ENCODE results near the gene ST6GALNAC5.

DNA sequence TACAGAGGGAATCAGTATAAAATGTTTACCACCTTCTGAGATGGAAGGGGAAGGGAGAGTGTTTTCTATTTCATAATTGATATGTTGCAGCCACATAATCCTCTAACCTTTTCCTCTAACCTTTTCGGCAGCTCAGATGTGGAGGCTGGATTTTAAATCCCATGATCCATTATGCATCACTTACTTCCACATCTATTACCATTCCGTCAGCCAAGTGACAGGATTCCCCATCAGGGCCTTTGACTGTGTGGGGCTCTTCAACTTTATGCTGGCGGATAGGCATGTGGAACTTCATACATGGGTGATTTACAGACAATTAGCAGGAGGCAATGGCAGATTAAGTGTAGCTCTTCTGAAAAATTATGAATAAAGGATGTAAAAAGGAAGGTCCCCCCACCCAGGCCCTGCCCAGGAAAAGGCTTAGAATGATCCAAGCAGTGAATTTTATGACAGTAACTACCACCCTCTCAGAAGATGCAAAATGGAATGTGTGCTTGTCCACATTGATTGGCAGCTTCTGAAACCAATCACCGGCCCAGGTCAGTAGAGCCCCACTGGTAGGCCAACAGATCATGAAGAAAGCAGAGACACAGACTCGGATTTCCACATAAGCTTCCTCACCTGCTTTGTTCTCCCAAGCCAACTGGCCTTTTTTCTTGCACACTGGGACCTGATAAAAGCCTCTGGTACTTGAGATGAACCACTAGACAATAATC is 147.0 kb downstream of the ST6GALNAC5 start:
- no peak for TF ChIP-seq RAD21 (IDR thresholded peaks at IDR 0.05; ENCODE audit: low read depth)
- TF ChIP-seq TEAD4 (IDR thresholded peaks at IDR 0.05): no peak
- TF ChIP-seq MAX (IDR thresholded peaks at IDR 0.05): no peak
- TF ChIP-seq TAF1 (IDR thresholded peaks at IDR 0.05; ENCODE audit: low read depth): no peak
- no peak for TF ChIP-seq FOXM1 (IDR thresholded peaks at IDR 0.05; ENCODE audit: borderline replicate concordance, low read depth)
- no peak for TF ChIP-seq CREB1 (IDR thresholded peaks at IDR 0.05; ENCODE audit: low read depth)
- TF ChIP-seq, protein P1, sequence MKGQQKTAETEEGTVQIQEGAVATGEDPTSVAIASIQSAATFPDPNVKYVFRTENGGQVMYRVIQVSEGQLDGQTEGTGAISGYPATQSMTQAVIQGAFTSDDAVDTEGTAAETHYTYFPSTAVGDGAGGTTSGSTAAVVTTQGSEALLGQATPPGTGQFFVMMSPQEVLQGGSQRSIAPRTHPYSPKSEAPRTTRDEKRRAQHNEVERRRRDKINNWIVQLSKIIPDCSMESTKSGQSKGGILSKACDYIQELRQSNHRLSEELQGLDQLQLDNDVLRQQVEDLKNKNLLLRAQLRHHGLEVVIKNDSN (IDR thresholded peaks at IDR 0.05): no peak
- TF ChIP-seq, protein P2, sequence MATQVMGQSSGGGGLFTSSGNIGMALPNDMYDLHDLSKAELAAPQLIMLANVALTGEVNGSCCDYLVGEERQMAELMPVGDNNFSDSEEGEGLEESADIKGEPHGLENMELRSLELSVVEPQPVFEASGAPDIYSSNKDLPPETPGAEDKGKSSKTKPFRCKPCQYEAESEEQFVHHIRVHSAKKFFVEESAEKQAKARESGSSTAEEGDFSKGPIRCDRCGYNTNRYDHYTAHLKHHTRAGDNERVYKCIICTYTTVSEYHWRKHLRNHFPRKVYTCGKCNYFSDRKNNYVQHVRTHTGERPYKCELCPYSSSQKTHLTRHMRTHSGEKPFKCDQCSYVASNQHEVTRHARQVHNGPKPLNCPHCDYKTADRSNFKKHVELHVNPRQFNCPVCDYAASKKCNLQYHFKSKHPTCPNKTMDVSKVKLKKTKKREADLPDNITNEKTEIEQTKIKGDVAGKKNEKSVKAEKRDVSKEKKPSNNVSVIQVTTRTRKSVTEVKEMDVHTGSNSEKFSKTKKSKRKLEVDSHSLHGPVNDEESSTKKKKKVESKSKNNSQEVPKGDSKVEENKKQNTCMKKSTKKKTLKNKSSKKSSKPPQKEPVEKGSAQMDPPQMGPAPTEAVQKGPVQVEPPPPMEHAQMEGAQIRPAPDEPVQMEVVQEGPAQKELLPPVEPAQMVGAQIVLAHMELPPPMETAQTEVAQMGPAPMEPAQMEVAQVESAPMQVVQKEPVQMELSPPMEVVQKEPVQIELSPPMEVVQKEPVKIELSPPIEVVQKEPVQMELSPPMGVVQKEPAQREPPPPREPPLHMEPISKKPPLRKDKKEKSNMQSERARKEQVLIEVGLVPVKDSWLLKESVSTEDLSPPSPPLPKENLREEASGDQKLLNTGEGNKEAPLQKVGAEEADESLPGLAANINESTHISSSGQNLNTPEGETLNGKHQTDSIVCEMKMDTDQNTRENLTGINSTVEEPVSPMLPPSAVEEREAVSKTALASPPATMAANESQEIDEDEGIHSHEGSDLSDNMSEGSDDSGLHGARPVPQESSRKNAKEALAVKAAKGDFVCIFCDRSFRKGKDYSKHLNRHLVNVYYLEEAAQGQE (IDR thresholded peaks at IDR 0.05; ENCODE audit: low read depth): no peak
- no peak for TF ChIP-seq YY1 (IDR thresholded peaks at IDR 0.05; ENCODE audit: low read depth)
- TF ChIP-seq TCF12 (IDR thresholded peaks at IDR 0.05; ENCODE audit: low read depth): no peak
- TF ChIP-seq EP300 (IDR thresholded peaks at IDR 0.05; ENCODE audit: borderline replicate concordance): no peak
- TF ChIP-seq EGR1 (IDR thresholded peaks at IDR 0.05): no peak

Data from Ishikawa (cell line).